ENCODE results near the gene SRR. TPM values are rescaled to one million over a fixed set of nuclear protein-coding genes. Genes with fewer than 3 reads are reported as not detected.
"Not testable (repeated sequence)": the region's sequence is repeated elsewhere in the genome, so short reads cannot be mapped to it uniquely, and the experiment has no call there.

The SRR gene
- 23.1 and 34.9 TPM in 2 replicates for total RNA-seq (2014; rRNA removed; shearing (Covaris generic))

GRCh38 chr17:2303204-2304188, at the start of gene SRR, which contains the start of gene SMG6:
SRR (plus strand) TSS chr17:2303950; CDS start chr17:2315561, 11,611 bp downstream.
SMG6 (minus strand) TSS chr17:2303785; CDS start chr17:2303720, 65 bp downstream.
- peak; percentile 41 for DNase-seq (ENCODE audit: low spot score)

DNA sequence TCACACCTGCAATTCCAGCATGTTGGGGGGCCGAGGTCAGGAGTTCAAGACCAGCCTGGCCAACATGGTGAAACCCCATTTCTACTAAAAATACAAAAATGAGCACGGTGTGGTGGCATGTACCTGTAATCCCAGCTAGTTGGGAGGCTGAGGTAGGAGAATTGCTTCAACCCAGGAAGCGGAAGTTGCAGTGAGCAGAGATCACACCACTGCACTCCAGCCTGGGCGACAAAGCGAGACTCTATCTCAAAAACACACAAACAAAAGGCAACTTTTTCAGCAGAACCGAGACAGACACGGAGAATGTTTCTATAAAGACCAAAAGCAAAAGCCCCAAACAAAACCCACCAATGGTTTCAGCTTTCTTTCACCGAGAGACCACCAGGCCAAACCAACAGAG, 44.9 kb upstream of the SRR start:
- not testable (repeated sequence) for DNase-seq (ENCODE audit: low spot score)

GRCh38 chr17:2259769-2260536, 43.8 kb upstream of the SRR start:
- no peak for DNase-seq (ENCODE audit: low spot score)

DNA sequence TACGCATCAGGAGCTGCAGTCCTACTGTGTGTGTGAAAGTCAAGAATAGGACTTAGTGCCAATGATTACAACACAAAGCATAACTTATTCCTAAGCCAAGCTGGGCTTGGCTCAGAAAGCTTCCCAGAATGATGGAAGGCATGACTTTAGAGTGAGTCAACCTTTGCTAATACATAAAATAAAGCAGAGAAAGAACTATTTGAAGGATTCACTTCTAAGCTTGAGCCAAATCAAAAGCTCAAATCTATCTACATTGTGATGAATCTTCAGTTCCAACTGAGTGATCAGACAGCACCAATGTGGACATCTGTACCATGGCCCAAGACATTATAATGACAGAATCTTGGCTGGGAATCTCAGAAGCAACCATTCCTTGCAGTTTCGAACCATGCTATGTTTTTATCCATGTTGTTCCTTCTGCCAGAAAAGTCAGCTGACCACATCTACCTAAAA, 41.6 kb upstream of the SRR start:
- no peak for DNase-seq (ENCODE audit: low spot score)

DNA sequence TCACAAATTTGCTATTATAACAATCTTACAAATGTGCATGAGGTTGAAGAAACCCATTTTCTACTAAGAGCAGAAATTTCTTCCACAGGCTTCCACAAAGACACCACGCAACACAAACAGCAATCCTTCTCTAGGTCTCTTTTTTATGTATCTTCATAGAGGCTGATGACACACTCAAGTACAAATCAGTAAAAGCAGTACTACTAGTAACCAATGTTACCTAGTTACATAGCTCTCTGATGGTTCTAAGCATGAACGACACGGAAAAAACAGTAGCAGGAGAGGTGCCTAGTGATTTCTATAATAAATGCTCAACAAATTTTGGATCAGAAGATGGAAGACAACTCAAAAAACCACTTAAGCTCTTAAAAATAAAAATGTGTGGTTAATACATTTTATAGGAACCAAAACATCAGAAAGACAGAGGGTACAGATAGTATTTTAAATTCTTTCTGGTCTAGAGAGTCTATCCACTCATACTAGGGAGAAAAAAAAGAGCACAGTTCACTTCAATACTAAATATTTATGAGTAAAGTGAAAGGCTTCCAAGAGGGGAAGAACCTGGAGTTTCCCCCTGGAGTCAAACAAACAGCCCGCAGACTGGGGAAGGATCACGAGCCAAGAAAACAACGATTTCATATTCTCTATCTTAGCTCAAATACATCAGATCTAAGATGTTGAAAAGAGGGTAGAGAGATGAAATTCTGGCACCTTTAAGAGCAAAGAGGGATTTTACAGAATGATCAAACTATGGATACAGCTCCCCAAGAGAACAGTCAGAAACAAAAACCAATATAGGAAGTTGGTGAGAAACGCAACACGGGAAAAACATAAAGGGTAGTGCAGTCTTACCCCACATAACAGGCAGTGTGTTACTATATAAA, 40.3 kb upstream of the SRR start:
- DNase-seq (ENCODE audit: low spot score): no peak

DNA sequence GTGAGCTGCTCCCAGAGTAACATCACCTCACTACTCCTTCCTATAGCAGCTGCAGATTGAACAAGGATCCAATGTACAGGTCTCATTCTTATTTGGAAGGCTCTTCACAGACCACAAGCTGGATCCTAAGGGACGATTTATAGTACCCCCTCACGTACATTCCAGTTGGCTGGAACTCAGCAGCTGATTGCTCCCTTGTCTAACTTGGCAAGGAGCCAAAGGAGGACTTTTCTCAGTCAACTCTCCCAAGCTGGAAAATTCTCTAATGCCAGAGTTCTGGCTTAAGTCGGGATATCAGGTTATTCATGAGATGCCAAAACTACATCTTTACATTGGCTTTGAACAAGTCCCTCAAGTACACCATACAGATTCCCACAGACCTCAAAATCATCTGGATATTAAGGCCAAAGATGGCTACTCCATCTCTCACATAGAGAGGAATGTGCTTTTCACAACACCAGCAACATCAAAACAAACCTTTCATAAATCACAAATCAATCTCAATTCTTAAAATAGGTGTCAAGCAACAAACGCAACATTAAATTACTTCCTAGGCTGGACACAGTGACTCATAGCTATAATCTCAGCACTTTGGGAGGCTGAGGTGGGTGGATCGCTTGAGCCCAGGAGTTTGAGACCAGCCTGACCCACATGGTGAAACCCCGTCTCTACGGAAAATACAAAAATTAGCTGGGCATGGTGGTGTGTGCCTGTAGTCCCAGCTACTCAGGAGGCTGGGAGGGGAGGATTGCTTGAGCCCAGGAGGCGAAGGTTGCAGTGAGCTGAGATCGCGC, 39.5 kb upstream of the SRR start:
- no peak for DNase-seq (ENCODE audit: low spot score)

- DNase-seq (ENCODE audit: low spot score): not testable (repeated sequence)
Observed at GRCh38 chr17:2265166-2265565, 38.6 kb upstream of the SRR start.

DNA sequence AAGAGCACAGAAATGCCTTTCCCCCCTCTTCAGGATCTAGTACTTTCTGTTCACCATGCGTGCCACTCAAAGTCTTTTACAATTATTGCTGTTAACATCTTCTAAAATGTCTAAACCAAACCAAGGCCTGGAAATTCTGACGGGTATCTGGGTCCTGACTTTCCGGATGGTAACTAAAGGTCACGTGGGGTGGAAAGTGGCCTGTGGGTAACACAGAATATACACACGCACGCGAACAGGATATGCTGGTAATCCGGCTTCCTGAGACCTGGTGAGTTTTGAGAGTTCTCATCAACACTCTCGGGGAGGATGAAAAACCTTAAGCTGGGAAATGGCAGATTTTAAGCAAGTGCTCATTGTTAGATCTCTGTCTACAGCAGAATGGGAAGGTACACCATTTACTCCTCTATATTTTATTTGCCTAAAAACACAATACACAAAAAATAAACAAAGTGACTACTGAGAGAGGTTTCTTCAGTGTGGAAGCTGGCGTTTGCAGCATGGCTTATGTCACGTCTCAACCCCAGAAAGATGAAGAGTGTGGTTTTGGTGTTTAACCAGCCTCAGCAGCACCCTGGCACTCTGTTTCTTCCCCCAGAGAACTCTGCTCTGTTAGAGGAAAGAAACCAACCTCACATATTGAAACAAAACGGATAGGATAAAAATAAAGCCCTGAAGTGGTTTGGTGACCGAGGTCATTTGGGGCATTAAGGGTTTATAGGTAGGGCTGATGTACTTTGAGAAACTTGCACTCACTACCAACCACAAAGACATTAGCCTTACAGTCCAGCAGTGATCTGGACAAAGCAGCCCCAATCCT, 37.5 kb upstream of the SRR start:
- DNase-seq (ENCODE audit: low spot score): no peak

DNA sequence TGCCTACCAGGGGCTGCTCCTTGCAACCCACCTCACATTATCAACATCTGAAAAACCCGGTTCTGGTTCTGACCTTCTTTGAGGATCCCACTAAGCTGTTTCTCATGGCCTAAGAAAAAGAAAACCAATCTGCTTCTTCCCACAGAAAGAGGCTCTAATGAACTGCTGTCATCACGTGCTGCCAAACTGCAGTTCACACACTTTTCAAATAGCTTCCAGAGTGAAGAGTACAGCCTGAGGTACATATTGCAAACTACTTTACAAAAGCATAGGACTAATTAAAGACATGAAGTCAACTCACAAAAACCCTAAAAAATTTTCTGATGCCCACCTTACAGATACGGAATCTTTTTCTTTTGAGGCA, 36.9 kb upstream of the SRR start:
- DNase-seq (ENCODE audit: low spot score): no peak

DNA sequence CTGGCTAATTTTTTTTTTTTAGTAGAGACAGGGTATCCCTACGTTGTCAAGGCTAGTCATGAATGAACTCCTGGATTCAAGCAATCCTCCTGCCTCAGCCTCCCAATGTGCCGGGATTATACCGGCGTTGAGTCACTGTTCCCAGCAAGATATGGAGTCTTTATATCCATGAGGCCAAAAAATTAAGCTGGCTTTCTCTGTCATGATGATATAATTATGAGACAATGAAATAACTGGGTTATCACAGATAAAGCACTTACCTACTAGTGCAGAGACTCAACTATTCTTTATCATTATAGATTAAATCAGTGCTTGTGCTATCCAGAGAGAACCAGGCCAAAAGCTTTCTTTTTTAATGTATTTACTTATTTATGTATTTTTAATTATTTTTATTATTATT, 36.4 kb upstream of the SRR start:
- DNase-seq (ENCODE audit: low spot score): no peak

DNA sequence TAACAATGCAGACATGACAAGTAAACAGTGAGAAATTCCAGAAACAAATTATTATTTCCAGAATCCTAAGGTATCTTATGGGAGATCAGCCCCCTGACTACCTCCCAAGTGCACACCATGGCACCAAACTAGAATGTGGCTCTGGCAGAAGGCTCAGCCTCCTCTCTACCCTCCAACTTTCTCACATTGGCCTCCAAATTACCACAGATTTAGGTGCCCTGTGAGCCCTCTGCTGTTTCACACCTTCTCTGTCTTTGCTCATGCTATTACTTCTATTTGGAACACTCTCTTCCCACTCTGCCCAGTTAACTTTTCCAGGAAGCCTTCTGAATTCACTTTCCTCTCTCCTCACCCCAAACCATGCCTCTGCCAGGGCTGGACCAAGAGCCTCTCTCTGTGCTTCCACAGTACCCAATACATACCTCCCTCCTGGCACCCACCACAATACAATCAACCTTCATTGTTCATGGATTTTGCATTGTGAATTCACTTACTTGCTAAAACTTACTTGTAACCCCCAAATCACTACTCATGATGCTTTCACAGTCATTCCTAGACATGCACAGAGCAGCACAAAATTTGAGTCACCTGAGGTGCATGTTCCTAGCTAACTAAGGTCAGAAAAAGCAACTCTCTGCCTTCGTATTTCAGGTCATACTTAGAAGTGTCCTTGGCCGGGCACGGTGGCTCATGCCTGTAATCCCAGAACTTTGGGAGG, 31.6 kb upstream of the SRR start:
- no peak for DNase-seq (ENCODE audit: low spot score)

DNA sequence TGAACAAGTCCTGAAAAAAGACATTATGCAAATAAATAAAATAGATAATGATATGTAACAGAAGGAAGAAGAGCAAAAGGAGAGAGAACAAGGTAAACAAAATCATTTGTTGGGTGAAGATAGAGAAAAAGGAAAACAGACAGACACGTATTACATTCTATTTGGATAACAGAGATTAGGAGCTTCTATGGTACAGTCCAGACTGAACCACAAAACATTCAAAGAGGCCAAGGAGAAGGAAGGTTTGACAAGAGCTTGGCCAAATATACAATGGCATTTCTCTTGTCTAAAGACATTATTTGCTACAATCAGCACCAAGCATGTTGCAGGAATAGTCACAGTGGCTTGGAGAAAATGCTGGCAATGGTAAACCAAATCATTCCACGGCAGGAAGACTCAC, 29.3 kb upstream of the SRR start:
- no peak for DNase-seq (ENCODE audit: low spot score)

GRCh38 chr17:2275722-2276121, 28.0 kb upstream of the SRR start:
- DNase-seq (ENCODE audit: low spot score): no peak

DNA sequence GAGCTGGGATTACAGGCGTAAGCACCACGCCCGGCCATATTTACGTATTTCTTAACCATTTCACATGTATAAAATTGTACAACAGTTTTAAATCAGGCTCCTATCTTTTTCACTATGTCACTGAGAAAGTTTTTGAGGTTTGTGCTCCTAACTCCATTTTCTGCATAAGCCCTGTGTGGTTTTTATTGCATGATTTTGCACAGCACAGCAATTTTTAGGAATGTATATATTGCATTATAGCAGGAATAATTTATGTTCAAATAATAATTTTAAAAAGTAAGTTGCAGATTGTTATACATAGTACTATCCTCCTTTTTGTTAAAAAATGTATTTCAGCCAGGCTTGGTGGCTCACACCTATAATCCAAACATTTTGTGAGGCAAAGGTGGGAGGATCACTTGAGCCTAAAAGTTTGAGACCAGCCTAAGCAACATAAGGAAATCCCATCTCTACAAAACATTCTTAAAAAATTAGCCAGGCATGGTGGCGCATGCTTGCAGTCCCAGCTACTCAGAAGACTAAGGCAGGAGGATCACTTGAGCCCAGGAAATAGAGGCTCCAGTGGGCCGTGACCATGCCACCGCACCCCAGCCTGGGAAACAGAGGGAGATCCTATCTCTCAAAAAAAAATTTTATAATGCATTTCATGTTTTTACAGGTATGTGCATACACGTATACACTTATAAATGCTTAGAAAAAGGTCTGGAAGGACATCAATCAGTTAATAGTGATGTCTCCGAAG, 26.1 kb upstream of the SRR start:
- no peak for DNase-seq (ENCODE audit: low spot score)

DNA sequence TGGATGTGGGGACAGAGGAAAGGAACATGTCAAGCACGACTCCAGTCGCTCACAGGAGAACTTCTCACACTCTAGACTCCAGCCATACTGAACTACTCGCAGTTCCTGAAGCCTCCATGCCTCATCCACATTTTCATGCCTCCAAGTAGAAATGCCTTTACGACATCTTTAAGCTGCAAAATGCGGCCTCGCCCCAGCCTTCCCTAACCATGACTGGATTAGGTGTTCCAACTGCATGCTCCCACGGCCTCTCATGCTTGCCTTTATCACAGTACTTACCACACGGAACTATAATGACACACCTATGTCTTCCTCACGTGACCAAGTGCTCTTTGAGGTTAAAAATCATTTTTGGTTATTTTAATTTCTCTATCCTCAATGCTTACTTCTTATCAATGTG, 24.0 kb upstream of the SRR start:
- DNase-seq (ENCODE audit: low spot score): no peak

- peak; percentile 46 for DNase-seq (ENCODE audit: low spot score)
Observed at GRCh38 chr17:2282297-2282873, 21.4 kb upstream of the SRR start.

- no peak for DNase-seq (ENCODE audit: low spot score)
Observed at GRCh38 chr17:2283302-2283701, 20.4 kb upstream of the SRR start.

DNA sequence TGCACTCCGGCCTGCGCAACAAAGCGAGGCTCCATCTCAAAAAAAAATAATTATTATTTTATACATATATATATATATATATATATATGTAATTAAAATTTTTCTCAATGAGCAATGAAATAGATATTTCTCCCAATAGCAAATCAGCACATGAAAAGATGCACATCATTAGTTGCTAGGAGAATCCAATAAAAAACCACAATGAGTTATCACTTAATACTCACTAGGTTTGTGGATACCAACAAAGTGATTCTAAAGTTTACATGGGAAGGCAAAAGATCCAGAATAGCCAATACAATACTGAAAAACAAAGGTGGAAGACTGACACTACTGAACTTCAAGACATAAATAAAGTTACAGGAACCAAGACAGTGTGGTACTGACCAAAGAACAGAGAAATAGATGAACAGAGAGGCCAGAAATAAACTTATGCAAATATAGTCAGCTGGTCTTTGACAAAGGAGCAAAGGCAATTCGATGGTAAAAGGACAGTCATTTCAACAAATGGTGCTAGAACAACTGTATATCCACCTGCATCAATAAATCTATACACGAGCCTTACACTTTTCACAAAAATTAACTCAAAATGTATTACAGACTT, 13.8 kb upstream of the SRR start:
- no peak for DNase-seq (ENCODE audit: low spot score)

All from H4 (cell line).